ENCODE measurements around the gene TJAP1. TPM values are rescaled to one million over a fixed set of nuclear protein-coding genes. Genes with fewer than 3 reads are reported as not detected.

TJAP1 gene
- polyA plus RNA-seq, 2 of the 4 experiments (the other 2 are of a cell fraction): 13.1 to 15.7 TPM

GRCh38 chr6:43478008-43478372 lies 620 bp downstream of the TJAP1 start (continued):
- TF ChIP-seq MAX (IDR thresholded peaks at IDR 0.05): no peak

DNA sequence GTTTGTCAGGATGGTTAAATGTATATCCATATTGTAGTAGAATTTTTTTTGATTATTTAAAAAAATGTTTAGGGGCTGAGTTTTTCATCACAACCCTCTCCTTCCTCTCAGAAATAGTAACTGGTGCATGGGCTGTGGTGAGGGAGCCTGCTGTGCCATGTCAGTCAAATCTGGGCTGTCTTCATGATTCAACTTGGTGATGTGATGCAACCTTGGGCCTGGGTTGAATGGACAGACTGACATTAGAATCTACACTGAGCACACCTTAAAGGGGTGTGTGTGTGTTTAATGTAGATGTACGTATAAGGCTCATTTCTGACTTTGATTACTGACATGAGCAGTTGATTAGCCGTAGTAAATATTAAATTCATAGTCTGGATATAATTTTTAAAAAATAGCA lies 3.7 kb downstream of the TJAP1 start:
- WGBS (ENCODE audit: missing lambda C conversion rate): 96% methylated on average over 2 of the region's 2 CpGs
- no peak overlapping the region for H3K4me3 ChIP-seq
- TF ChIP-seq POLR2AphosphoS2 (conservative IDR thresholded peaks at IDR 0.05; ENCODE audit: low read length): no peak
- TF ChIP-seq, protein P1, sequence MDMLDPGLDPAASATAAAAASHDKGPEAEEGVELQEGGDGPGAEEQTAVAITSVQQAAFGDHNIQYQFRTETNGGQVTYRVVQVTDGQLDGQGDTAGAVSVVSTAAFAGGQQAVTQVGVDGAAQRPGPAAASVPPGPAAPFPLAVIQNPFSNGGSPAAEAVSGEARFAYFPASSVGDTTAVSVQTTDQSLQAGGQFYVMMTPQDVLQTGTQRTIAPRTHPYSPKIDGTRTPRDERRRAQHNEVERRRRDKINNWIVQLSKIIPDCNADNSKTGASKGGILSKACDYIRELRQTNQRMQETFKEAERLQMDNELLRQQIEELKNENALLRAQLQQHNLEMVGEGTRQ (IDR thresholded peaks at IDR 0.05): no peak
- TF ChIP-seq RAD21 (conservative IDR thresholded peaks at IDR 0.05 in 1 of 2, IDR thresholded peaks at IDR 0.05 in 1 of 2): no peak
- TF ChIP-seq HEYL (CRISPR knock-in tag; IDR thresholded peaks at IDR 0.05): no peak
- TF ChIP-seq RARB (CRISPR knock-in tag; IDR thresholded peaks at IDR 0.05): no peak
- no peak for TF ChIP-seq TFCP2L1 (CRISPR knock-in tag; IDR thresholded peaks at IDR 0.05)
- TF ChIP-seq NFE2L2 (conservative IDR thresholded peaks at IDR 0.05; ENCODE audit: low read length): no peak
- TF ChIP-seq, protein P2, sequence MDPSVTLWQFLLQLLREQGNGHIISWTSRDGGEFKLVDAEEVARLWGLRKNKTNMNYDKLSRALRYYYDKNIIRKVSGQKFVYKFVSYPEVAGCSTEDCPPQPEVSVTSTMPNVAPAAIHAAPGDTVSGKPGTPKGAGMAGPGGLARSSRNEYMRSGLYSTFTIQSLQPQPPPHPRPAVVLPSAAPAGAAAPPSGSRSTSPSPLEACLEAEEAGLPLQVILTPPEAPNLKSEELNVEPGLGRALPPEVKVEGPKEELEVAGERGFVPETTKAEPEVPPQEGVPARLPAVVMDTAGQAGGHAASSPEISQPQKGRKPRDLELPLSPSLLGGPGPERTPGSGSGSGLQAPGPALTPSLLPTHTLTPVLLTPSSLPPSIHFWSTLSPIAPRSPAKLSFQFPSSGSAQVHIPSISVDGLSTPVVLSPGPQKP (IDR thresholded peaks at IDR 0.05; ENCODE audit: low read depth, low read length): no peak
- no peak for TF ChIP-seq JUNB (IDR thresholded peaks at IDR 0.05)
- no peak for TF ChIP-seq RFX5 (IDR thresholded peaks at IDR 0.05)
- TF ChIP-seq FOSL2 (IDR thresholded peaks at IDR 0.05): no peak
- no peak for TF ChIP-seq FOSL2 (CRISPR knock-in tag; IDR thresholded peaks at IDR 0.05)
- TF ChIP-seq MAX (IDR thresholded peaks at IDR 0.05): no peak
- no peak for TF ChIP-seq MAFK (IDR thresholded peaks at IDR 0.05; ENCODE audit: partially characterized antibody)
- no peak for TF ChIP-seq CBX8 (IDR thresholded peaks at IDR 0.05)
- no peak for TF ChIP-seq HOXB13 (CRISPR knock-in tag; IDR thresholded peaks at IDR 0.05; ENCODE audit: low read depth)
- TF ChIP-seq, protein P3, sequence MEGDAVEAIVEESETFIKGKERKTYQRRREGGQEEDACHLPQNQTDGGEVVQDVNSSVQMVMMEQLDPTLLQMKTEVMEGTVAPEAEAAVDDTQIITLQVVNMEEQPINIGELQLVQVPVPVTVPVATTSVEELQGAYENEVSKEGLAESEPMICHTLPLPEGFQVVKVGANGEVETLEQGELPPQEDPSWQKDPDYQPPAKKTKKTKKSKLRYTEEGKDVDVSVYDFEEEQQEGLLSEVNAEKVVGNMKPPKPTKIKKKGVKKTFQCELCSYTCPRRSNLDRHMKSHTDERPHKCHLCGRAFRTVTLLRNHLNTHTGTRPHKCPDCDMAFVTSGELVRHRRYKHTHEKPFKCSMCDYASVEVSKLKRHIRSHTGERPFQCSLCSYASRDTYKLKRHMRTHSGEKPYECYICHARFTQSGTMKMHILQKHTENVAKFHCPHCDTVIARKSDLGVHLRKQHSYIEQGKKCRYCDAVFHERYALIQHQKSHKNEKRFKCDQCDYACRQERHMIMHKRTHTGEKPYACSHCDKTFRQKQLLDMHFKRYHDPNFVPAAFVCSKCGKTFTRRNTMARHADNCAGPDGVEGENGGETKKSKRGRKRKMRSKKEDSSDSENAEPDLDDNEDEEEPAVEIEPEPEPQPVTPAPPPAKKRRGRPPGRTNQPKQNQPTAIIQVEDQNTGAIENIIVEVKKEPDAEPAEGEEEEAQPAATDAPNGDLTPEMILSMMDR (IDR thresholded peaks at IDR 0.05): no peak
- no peak for TF ChIP-seq RNF2 (IDR thresholded peaks at IDR 0.05; ENCODE audit: borderline replicate concordance, low read depth)
- TF ChIP-seq CHD4 (IDR thresholded peaks at IDR 0.05; ENCODE audit: borderline replicate concordance): no peak
- TF ChIP-seq JUN (IDR thresholded peaks at IDR 0.05): no peak
- TF ChIP-seq CHD2 (IDR thresholded peaks at IDR 0.05; ENCODE audit: low read length, partially characterized antibody): no peak
- H3K9me3 ChIP-seq: no peaks in the 10 kb centered on the region
- FAIRE-seq (no peak), ATAC-seq (no peak), DNase-seq (ENCODE audit: low read depth in 1 of 2, low spot score in 1 of 2) (no peak)
- no peak overlapping the region; the same call in 2 of the 3 replicates for H3K4me2 ChIP-seq
- ChIA-PET CTCF (interaction anchor here (0.6 to 3.0 kb wide), 6 partner anchors 15 to 27 kb away, joined by 3 to 10 read pairs (median 3); no protein-coding TSS in a partner anchor), POLR2A (no interaction called here)
- H3K4me1 ChIP-seq: peaks cover 22% of the 10 kb centered on the region; the same call in 2 of the 3 replicates
- no peak overlapping the region for H3K27ac ChIP-seq

GRCh38 chr6:43481591-43482236 lies 4.3 kb downstream of the TJAP1 start:
- no peak overlapping the region for H3K4me3 ChIP-seq
- CTCF ChIA-PET: interaction anchor here (0.6 to 3.0 kb wide), 4 partner anchors 14 to 25 kb away, joined by 3 to 10 read pairs (median 3); no protein-coding TSS in a partner anchor
- H3K9me3 ChIP-seq: no peaks in the 10 kb centered on the region
- POLR2A ChIA-PET: no interaction called here
- peaks cover 22% of the 10 kb centered on the region; the same call in 2 of the 3 replicates for H3K4me1 ChIP-seq
- ATAC-seq: no peak
- DNase-seq (ENCODE audit: low read depth in 1 of 2, low spot score in 1 of 2): no peak
- no peak for TF ChIP-seq FOSL2 (IDR thresholded peaks at IDR 0.05)
- no peak for TF ChIP-seq FOSL2 (CRISPR knock-in tag; IDR thresholded peaks at IDR 0.05)
- no peak for TF ChIP-seq KDM5A (IDR thresholded peaks at IDR 0.05)
- no peak for TF ChIP-seq CEBPB (IDR thresholded peaks at IDR 0.05)
- no peak for TF ChIP-seq EHF (CRISPR knock-in tag; IDR thresholded peaks at IDR 0.05)
- no peak for TF ChIP-seq ZC3H11A (IDR thresholded peaks at IDR 0.05)
- no peak for TF ChIP-seq EP300 (IDR thresholded peaks at IDR 0.05)
- no peak for TF ChIP-seq ZFP36 (IDR thresholded peaks at IDR 0.05; ENCODE audit: borderline replicate concordance, partially characterized antibody)
- TF ChIP-seq, protein P4, sequence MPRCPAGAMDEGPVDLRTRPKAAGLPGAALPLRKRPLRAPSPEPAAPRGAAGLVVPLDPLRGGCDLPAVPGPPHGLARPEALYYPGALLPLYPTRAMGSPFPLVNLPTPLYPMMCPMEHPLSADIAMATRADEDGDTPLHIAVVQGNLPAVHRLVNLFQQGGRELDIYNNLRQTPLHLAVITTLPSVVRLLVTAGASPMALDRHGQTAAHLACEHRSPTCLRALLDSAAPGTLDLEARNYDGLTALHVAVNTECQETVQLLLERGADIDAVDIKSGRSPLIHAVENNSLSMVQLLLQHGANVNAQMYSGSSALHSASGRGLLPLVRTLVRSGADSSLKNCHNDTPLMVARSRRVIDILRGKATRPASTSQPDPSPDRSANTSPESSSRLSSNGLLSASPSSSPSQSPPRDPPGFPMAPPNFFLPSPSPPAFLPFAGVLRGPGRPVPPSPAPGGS (IDR thresholded peaks at IDR 0.05): no peak
- H3K27ac ChIP-seq: no peak overlapping the region; a peak in 1 of 6 replicates
- WGBS (ENCODE audit: missing lambda C conversion rate): 91% methylated on average over 11 of the region's 11 CpGs
- no peak overlapping the region; the same call in 2 of the 3 replicates for H3K4me2 ChIP-seq
- FAIRE-seq: no peak

Data from A549 (cell line).